GM21423 (cell line): ENCODE results near the gene PLA2G4A.

Experiments
- ATAC-seq: cut with Tn5 transposase; IDR thresholded peaks from one replicate; pipeline ENCODE4 v1.9.1; 2021; ENCODE audit warnings: mild to moderate bottlenecking, moderate library complexity; ENCODE audit not compliant: unreplicated experiment

The PLA2G4A gene

DNA sequence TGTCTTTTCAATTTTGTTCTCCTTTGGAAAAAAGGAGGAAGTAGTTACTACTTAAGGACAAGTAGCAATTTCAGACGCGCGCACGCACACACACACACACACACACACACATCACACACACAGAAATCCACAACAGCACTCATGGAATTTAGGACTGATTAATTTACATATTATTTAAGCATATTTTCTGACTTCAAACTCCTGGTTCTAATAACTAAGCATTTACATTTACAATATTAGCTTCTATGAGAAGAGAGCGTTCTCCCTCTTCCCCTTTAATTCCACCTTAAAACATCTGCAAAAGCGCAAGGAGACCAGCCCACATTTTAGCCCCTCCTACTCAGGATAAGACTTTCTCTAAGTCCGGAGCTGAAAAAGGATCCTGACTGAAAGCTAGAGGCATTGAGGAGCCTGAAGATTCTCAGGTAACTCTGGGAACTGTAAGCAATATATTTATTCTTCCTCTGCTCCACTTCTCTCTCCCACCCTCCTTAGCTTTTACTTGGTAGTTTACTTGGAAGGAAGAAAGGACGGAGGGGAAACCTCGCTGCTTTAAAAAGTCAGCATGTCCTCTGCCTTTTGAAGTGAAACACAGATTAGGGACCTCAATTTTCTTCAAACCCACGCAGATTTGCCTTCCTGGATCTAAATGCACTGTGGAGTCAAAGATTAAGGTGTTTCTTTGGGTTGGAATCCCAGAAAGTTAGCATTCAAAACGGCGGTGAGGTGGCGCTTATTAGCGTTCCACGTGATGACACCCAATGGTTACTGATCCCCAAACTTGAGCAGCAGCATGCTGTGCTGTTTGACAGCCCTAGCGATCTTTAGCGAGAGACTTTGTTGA lies at the start of gene PLA2G4A:
TSS of gene PLA2G4A (plus strand) at position 339 of the 844 bp plus-strand sequence. CDS start 25,406 bp downstream, outside the sequence.
- ATAC-seq, result peak; percentile 83

- ATAC-seq, result no peak
Measured at GRCh38 chr1:186780076-186780475, 48.7 kb upstream of the PLA2G4A start.

GRCh38 chr1:186781730-186782129 lies 47.0 kb upstream of the PLA2G4A start:
- no peak for ATAC-seq

DNA sequence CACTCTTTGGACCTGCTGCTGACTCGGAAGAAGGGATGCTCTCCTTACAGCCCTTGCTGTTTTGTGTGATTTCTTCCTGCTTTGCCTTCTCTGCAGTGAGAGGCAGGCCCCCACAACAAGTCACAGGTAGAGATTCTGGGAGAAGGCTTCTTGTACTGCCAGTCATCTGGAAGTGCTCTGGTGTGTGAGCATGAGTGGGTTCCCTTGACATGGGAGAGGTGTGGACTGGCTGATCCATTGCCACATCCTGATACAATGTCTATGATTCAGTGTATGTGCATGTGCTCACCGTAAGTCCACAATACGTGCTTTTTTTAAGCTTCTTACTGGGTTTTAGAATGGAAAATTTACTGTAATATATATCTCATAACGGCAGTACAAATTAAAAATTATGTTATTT lies 46.0 kb upstream of the PLA2G4A start:
- ATAC-seq, result no peak

- ATAC-seq, result no peak
Measured at GRCh38 chr1:186783193-186783592, 45.6 kb upstream of the PLA2G4A start.

DNA sequence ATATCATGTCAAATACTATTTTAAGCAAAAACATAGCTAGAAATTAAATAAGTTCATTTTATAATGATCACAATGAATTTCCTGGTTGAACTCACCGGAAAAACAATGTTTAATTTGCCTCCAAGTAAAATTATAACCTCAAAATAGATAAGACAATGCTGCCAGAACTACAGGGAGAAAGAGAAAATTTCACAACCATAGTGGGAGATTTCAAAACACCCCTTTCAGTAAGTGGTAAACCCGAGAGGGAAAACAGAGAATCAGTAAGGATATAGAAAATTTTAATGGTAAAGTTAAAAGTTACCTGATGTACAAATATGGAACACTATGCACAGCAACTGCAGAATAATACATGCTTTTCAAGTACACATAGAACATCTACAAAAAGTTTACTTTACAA lies 43.2 kb upstream of the PLA2G4A start:
- no peak for ATAC-seq

DNA sequence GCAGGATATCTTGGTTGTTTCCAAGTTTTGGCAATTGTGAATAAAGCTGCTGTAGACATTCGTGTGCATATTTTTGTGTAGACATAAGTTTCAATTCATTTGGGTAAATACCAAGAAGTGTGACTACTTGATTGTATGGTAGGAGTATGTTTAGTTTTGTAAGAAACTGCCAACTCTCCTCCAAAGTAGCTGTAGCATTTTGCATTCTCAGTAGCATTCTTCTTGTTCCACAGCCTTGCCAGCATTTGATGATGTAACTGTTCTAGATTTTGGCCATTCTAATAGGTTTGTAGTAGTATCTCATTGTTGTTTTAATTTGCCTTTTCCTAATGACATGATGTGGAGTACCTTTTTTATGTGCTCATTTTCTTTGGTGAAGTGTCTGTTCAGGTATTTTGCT lies 38.6 kb upstream of the PLA2G4A start:
- ATAC-seq, result no peak

DNA sequence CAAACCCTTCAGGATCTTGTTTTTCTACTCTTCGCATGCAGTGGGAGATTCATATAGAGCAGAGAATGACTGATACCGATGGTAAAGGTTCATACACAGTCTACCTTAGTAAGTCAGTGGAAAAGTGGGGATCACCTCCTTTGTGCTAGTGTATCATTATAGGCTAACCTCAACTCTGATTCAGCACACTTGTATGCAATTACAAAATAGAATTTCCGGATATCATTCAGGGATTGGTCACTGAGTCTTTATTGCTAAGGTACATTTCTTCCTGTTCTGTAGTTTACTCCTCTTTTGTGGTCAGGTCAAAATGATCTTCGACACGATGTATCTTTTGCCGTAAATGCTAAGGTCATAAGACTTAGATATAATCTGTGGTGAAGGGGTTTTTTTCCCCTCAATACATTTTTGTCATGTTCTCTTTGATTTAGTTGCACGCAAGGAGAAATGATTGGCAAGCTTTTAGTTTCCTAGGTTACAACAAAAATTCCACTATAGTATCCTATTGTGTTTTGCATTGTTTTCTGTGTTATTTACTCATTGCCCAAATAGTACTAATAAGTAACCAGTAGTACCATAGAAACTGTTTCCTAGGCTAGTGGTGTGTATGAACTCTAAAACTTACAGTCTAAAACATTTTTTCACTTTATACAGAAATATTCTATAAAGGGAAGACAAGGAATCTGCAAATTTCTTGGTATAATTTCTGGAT lies 35.7 kb upstream of the PLA2G4A start:
- ATAC-seq, result no peak

GRCh38 chr1:186793582-186793927 lies 35.2 kb upstream of the PLA2G4A start:
- no peak for ATAC-seq

DNA sequence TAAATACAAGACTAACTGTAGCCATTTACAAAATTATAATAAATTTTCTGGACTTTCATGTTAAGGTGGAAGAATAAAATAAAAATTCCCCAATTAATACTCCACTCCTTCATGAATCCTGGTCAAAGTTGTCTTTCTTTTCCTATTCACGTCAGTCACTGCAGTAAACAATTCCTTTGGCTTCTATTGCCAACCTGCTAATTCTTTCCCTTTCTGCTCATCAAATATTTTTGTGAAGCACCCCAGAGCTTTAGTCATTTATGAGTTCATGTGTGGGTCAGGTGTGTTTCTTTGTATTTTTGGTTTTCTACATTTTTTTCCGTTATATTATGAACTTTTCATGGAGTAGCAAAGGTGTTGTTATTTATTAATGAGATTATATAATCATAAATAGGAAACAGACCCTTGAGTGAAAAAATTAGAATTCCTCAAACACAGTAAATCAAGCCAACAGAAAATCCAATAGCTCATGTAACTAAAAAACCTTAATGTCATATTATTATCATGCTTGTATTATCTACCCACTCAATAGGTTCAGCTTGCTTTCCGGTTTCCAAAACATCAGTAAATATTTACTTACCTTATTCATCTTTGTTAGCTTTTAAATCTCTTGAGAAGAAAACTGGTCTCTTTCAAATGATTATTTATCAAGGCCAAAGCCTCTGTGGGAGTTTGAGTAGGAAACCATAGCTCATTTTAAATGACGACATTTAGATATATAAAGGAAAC lies 29.6 kb upstream of the PLA2G4A start:
- ATAC-seq, result no peak

DNA sequence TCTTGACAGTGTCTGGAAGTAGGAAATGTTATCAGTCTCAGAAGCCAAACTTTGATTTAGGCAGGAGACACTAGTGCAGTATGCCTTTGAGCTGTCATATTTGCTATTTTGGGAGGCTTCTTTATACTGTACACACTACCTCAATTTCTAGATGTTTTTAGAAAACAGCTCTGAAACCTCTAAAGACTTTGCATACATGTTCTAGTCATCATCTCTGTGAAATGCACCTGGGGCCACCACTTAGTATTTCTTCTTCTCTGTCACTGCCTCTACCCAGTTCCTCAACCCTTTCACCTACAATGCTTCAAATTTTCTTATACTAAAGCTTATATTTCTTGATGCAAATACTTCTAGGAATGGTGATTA lies 29.1 kb upstream of the PLA2G4A start:
- peak; percentile 75 for ATAC-seq

GRCh38 chr1:186802388-186802787 lies 26.4 kb upstream of the PLA2G4A start:
- no peak for ATAC-seq

- ATAC-seq, result no peak
Measured at GRCh38 chr1:186804679-186805078, 24.1 kb upstream of the PLA2G4A start.

DNA sequence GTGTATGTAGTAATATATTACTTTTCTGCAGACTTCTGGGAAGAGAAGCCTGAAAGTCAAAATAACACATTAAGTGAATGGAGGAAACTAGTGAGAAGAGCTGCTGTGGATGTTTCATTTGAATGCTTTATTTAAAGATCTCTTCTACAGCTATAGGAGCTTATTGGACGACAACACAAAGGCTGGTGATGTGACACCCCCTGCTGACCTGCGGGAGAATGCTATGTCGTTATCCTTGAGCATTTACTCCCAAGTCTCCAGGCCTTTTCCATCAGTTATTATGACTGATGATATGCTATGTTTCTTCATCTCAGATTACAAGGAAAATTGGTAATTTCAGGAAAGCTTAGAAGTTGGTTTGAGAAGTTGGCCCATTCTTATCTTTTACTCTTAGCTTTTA lies 22.3 kb upstream of the PLA2G4A start:
- ATAC-seq, result no peak

DNA sequence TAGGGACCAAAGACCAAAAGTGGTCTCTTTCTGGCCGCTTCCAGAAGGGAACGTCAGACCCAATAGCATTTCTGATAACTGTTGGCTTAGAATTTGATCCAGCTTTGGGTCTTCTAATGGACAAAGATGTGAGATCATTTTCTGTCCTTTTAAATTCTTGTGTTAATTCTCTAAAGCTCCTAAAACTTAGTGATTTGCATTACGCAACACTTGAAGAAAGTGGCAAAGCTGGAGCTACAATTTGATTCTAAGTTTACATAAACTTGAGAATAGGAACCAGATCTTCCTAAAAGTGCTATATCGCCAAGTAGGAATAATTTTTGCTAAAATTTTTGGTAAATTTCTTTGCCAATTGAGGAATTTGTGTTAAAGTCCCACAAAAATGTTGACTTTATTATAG lies 21.6 kb upstream of the PLA2G4A start:
- no peak for ATAC-seq

DNA sequence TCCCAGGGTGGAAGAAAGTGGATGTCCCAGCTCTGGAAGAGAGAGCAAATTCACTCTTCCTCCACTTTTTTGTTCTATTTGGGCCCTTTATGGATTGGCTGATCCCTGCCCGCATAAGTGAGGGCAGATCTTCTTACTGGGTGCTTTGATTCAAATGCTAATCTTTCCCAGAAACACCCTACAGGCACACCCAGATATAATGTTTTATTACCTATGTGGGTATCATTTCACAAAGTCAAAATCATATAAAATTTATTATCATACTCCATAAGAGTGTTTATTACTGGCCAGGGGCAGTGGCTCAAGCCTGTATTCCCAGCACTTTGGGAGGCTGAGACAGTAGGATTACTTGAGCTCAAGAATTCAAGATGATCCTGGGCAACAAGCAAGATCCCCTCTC lies 16.9 kb upstream of the PLA2G4A start:
- no peak for ATAC-seq

- ATAC-seq, result no peak
Measured at GRCh38 chr1:186812570-186812969, 16.2 kb upstream of the PLA2G4A start.

DNA sequence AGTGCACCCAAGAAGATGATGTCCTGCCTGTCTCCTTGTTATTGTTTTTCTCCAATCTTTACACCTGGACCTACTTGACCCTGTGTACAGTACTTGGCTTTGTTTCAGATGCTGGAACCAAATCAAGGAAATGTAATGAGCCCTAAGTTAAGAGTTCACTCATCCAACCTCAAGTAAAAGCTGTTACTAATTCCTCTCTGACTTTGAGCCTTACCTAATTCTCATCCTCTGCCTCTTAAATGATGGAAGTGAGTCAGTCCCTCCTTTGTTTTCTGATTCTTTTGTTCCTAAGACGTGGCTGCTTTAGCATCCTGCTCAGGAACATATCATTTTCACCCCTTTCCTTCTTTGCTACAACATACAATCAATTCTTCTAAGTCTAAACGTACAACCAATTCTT lies 15.3 kb upstream of the PLA2G4A start:
- no peak for ATAC-seq

DNA sequence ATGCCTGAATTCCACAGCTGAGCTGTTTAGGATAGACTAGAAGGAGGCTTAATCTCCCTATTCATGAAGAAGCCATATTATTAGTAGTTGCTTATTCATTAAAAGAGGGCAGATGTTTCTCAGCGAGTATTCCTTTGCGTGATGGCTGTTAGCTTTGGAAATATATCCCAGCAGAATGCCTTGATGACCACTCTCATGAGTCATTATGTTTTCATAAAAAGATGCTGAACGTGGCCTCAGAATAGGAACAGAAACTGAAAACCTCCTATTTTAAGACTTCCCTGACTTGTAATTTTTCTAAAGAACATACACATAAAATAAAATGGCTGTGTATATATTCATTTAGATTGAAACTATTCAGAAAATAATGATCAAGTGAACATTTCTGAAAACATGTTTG lies 9.6 kb upstream of the PLA2G4A start:
- ATAC-seq, result peak; percentile 67

- ATAC-seq, result peak; percentile 42
Measured at GRCh38 chr1:186819563-186819962, 9.2 kb upstream of the PLA2G4A start.

- no peak for ATAC-seq
Measured at GRCh38 chr1:186829686-186830587, 1.2 kb downstream of the PLA2G4A start.
